ENCODE results near the gene IQCB1. TPM values are rescaled to one million over a fixed set of nuclear protein-coding genes. Genes with fewer than 3 reads are reported as not detected.

IQCB1 gene
- total and polyA plus RNA-seq, 2 of the 8 experiments (the other 6 are each of a cell fraction or from before 2014, with no cell fraction given), result 21.7 to 31.2 TPM

- H3K23me2 ChIP-seq (ENCODE audit: low read depth, low read length), result no peaks in the 10 kb centered on the region
- H3K4me1 ChIP-seq (replicated peaks in 1 of 4; ENCODE audit: control insufficient read depth in 3 of 4, insufficient read depth in 4 of 4, low read length in 3 of 4), result no peaks in the 10 kb centered on the region
- H3K4ac ChIP-seq (replicated peaks; ENCODE audit: insufficient read length, low read depth, low read length), result no peak overlapping the region
- no peak overlapping the region for H3K14ac ChIP-seq (ENCODE audit: insufficient read length)
- no peak overlapping the region for H3K56ac ChIP-seq (replicated peaks; ENCODE audit: insufficient read length, low read depth, low read length)
- no peaks in the 10 kb centered on the region for H3K27me3 ChIP-seq (replicated peaks in 1 of 4; ENCODE audit: control insufficient read depth in 3 of 4, extremely low read depth in 1 of 4, insufficient read depth in 3 of 4, low read length in 3 of 4)
- H3K27ac ChIP-seq (ENCODE audit: low read depth, low read length), result no peak overlapping the region
- no peak overlapping the region for H2BK120ac ChIP-seq (replicated peaks; ENCODE audit: low read depth, low read length)
- no peaks in the 10 kb centered on the region for H3K79me1 ChIP-seq (ENCODE audit: low read depth, low read length)
- no peak overlapping the region for H4K91ac ChIP-seq (replicated peaks; ENCODE audit: insufficient read length, low read length)
- no peak overlapping the region for H2BK15ac ChIP-seq (ENCODE audit: low read length)
- 80% methylated on average over 1 of the region's 1 CpG; no CpG with 5 or more reads in 1 of the 2 experiments for WGBS, 2 experiments (ENCODE audit: extremely low coverage in 1 of 2, insufficient coverage in 1 of 2, insufficient read length in 1 of 2, insufficient replicate concordance in 2 of 2, low coverage in 1 of 2, low lambda C conversion rate in 2 of 2, missing lambda C conversion rate in 1 of 2)
- no peak overlapping the region for H3K18ac ChIP-seq (ENCODE audit: extremely low read depth, low read length)
- H4K5ac ChIP-seq (ENCODE audit: insufficient read length, low read depth, low read length), result no peak overlapping the region
- H2BK20ac ChIP-seq (ENCODE audit: low read length), result no peak overlapping the region
- FAIRE-seq (no peak), DNase-seq (ENCODE audit: low read depth in 1 of 2, low spot score in 2 of 2) (no peak)
- no peak overlapping the region for H2BK5ac ChIP-seq (ENCODE audit: low read depth, low read length)
- no peaks in the 10 kb centered on the region for H3K79me2 ChIP-seq (ENCODE audit: control insufficient read depth in 1 of 2, insufficient read depth in 2 of 2, low read length in 2 of 2)
- H3K23ac ChIP-seq (ENCODE audit: insufficient read length), result no peak overlapping the region
- H3K9me3 ChIP-seq (ENCODE audit: insufficient read depth in 2 of 2, low read depth in 1 of 2, low read length in 1 of 2), result 0 out of 4 replicates have a peak, but pooled peaks cover 0 to 2% of the 10 kb centered on the region in 2 experiments
- H2AK5ac ChIP-seq (ENCODE audit: low read depth, low read length), result no peak overlapping the region
- POLR2A ChIA-PET (ENCODE audit: partially characterized antibody), result no interaction called here
- no peak overlapping the region for H2AFZ ChIP-seq (ENCODE audit: low read length)
- H3K36me3 ChIP-seq (ENCODE audit: control insufficient read depth in 2 of 4, insufficient read depth in 4 of 4, low read length in 3 of 4), result peaks cover 13 to 54% (median 34%) of the 10 kb centered on the region in 4 experiments
- no peak for TF ChIP-seq KDM4A (IDR thresholded peaks at IDR 0.05; ENCODE audit: low read depth, low read length, severe bottlenecking)
- TF ChIP-seq HDAC6 (IDR thresholded peaks at IDR 0.05; ENCODE audit: low read depth, low read length), result no peak
- TF ChIP-seq TAF7 (optimal IDR thresholded peaks at IDR 0.05; ENCODE audit: borderline replicate concordance, low read depth, low read length), result no peak
- TF ChIP-seq ZNF274 (IDR thresholded peaks at IDR 0.05; ENCODE audit: borderline replicate concordance, extremely low read depth, low read length), result no peak
- no peak for TF ChIP-seq CEBPB (IDR thresholded peaks at IDR 0.05; ENCODE audit: low read depth, low read length)
- TF ChIP-seq ATF2 (IDR thresholded peaks at IDR 0.05; ENCODE audit: low read length), result no peak
- no peak for TF ChIP-seq TEAD4 (IDR thresholded peaks at IDR 0.05; ENCODE audit: low read depth, low read length)
- TF ChIP-seq HDAC2 (IDR thresholded peaks at IDR 0.05; ENCODE audit: borderline replicate concordance in 1 of 2, low read depth in 2 of 2, low read length in 2 of 2), result no peak
- TF ChIP-seq CREB1 (IDR thresholded peaks at IDR 0.05), result no peak
- H3K4me3 ChIP-seq (ENCODE audit: extremely low read depth in 1 of 4, insufficient read depth in 2 of 4, low read depth in 3 of 4, low read length in 4 of 4), result no peak overlapping the region
- no peak overlapping the region for H4K8ac ChIP-seq (ENCODE audit: extremely low read depth, insufficient read depth, low read length)
- H2BK12ac ChIP-seq (ENCODE audit: low read depth, low read length), result no peak overlapping the region
- CTCF ChIA-PET (ENCODE audit: partially characterized antibody), result no interaction called here
- H3K4me2 ChIP-seq (ENCODE audit: insufficient read depth in 1 of 2, low read depth in 2 of 2, low read length in 2 of 2), result no peak overlapping the region
- no peak overlapping the region for H3K9ac ChIP-seq (replicated peaks in 1 of 4; ENCODE audit: extremely low read depth in 1 of 4, low read depth in 3 of 4, low read length in 3 of 4)
- no peaks in the 10 kb centered on the region for H4K20me1 ChIP-seq (replicated peaks in 1 of 2; ENCODE audit: control insufficient read depth in 1 of 2, insufficient read depth in 2 of 2, low read length in 2 of 2)
Measured at GRCh38 chr3:121723485-121723884, 111.4 kb downstream of the IQCB1 start.
